Subcutaneous adipose tissue (tissue), 4 donors: Measurements from ENCODE around the gene MGMT. TPM values are rescaled to one million over a fixed set of nuclear protein-coding genes. Genes with fewer than 3 reads are reported as not detected.

Experiments used
- CTCF ChIP-seq: fragments of 450-650 bp; IDR thresholded peaks from one replicate; pipeline ENCODE4 v1.5.1; 2016; ENCODE audit warnings: low read depth, mild to moderate bottlenecking, control low read depth, antibody characterized with exemption, moderate library complexity
- total RNA-seq, 4 donors: library from RNA; depleted of rRNA; stranded (reverse); fragments of >200 nt; gene quantifications; one replicate each; pipeline ENCODE4 v1.1.0, GENCODE V29; 2016

Gene MGMT
- total RNA-seq, 4 donors from 2014 or later: 27.5 to 74.8 (median 42.2) TPM

GRCh38 chr10:129615381-129615780, 148.3 kb downstream of the MGMT start:
- TF ChIP-seq CTCF: no peak

GRCh38 chr10:129615921-129616525, 149.0 kb downstream of the MGMT start:
- no peak for TF ChIP-seq CTCF

GRCh38 chr10:129617768-129618167, 150.7 kb downstream of the MGMT start:
- no peak for TF ChIP-seq CTCF

- TF ChIP-seq CTCF: no peak
These were observed 154.0 kb downstream of the MGMT start for GRCh38 chr10:129621062-129621461.

- TF ChIP-seq CTCF: no peak
These were observed 154.7 kb downstream of the MGMT start for GRCh38 chr10:129621693-129622092.

- no peak for TF ChIP-seq CTCF
These were observed 155.2 kb downstream of the MGMT start for GRCh38 chr10:129622291-129622690.

GRCh38 chr10:129622736-129623135, 155.7 kb downstream of the MGMT start:
- no peak for TF ChIP-seq CTCF
